GM19467 (cell line): ENCODE results near the gene ACVR2A.

Source experiments
- ATAC-seq: cut with Tn5 transposase; IDR thresholded peaks from one replicate; pipeline ENCODE4 v1.9.1; 2021; ENCODE audit warnings: mild to moderate bottlenecking, moderate library complexity; ENCODE audit not compliant: unreplicated experiment

Gene ACVR2A

DNA sequence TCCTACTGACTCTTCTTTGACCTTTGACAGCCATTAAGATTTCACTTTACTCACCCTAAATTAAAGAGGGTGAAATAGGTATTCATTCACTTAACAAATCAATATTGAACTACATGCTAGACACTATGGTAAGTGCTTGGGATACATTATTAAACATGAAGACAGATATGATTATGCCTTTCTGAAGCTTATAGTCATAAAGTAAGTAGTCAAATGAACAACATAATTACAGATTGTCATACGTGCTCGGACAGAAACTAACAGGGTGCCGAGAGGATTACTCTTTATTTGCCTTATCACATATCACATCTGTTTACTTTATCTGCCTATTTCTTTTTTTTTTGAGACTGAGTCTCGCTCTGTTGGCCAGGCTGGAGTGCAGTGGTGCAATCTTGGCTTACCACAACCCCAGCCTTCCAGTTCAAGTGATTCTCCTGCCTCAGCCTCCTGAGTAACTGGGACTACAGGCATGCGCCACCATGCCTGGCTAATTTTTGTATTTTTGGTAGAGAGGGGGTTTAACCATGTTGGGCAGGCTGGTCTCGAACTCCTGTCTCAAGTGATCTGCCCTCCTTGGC is 9.8 kb downstream of the ACVR2A start:
- ATAC-seq = no peak

DNA sequence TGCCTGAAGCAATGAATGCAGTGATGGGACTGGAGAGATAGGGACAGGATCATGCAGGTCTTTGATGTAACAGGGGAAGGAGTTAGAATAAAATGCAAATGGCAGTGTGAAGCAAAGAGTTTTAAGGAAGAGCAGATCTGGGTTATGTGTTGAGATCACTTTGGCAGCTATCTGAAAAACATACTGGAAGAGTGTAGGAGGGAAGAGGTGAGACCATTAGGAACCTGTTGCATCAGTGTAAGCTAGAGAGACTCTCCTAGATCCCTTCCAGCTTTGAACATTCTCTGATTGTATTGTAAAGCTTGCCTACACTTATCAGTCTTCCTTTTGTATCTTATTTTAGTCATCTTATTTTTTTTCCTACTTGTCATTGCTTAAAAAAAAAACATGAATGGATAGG is 10.5 kb downstream of the ACVR2A start:
- ATAC-seq = no peak

DNA sequence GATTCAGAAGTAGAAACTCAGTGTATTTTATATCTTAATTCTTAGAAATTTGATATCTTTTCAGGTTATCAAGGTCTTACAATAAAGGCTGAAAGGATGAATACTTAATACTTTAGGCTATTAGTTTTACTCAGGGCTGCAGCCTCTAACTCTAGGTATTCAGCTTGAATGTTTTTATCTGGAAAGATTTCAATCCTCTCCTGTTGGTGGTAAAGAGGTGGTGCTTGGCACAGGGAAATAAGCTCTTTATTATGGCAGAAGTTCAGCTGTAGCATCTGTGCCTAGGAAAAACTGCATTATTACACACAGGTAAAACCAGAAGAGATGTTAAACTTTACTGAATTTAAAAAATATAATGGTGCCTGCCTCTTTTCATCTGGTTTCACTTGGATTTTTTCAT is 11.1 kb downstream of the ACVR2A start:
- ATAC-seq = no peak

DNA sequence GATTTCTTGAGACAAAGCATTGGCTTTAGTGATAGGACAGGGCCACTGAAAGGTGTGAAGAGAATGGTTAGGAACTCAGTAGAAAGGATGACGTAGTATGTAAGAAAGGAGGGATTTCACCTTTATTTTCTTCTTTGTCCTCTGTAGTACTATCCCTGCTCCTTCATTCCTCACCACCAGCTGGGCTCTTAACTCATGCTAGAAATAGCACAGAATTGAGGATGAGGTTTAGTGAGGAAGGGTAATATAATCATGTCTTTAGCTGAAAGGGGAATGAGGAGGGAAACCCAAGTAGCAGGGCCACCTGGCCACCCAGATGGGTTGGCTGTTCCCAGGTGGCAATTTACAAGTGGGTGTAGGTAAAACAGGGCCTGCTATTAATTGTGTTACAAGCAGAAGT is 15.2 kb downstream of the ACVR2A start:
- ATAC-seq = no peak

DNA sequence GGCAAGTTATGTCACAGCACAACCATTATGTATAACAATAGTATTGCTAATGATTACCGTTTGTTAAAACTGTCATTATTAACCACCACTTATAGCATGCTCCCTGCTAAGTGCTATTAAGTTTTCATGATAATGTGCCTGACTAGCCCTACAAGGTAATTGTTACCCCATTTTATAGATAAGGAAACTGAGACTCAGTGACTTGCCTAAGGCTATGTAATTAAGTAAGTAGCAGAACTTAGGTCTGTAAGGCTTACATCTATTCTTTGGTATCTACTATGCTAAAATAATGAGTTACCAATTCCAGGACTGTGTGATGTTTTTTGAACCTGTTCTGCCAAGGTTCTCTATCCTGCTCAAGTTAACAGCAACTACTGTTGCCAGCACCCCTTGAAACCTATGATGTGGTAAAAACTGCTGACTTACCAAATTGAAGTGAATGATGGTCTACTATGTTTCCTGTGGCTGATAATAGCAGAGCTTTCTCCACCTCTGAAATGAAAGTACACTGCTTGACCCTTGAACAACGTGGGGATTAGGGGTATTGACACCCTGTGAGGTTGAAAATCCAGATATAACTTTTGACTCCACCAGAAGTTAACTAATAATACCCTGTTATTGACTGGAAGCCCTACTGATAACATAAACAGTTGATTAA is 18.2 kb downstream of the ACVR2A start:
- ATAC-seq = no peak

DNA sequence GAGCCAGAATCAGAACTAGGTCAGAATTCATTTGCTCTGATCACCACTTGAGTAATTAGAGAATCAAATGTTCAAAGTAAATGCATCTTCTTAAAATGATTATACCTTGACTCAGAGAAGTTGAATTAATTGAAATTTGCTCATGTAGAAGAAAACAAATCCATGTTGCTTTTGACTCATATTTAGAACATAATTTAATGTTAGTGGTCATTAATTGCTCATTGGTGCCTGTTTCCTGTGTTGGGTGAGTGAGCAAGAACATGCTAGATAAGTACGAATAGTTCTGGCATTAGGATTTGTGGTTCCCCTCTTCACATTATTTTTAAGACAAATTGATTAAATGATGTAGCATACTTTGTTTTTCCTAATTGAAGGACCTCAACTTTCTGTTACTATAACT is 19.0 kb downstream of the ACVR2A start:
- ATAC-seq = no peak

DNA sequence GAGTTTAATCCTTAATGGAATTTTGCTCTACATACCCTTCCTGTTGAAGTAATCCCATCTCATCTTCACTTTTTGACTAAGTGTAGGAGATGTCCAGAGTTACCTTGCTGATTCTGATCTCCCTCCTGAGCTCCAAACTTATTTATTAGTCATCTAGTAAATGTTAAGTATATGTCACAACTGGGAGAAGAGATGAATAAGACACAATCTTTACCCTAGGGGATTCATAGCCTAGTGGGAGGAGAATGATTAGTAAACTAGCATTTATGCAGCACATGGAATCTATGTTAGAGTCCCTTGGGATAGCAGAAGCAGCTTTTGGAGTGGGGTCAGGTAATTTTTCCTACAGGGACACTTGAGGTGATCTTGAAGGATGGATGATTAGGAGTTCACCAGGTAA is 20.7 kb downstream of the ACVR2A start:
- ATAC-seq = no peak

DNA sequence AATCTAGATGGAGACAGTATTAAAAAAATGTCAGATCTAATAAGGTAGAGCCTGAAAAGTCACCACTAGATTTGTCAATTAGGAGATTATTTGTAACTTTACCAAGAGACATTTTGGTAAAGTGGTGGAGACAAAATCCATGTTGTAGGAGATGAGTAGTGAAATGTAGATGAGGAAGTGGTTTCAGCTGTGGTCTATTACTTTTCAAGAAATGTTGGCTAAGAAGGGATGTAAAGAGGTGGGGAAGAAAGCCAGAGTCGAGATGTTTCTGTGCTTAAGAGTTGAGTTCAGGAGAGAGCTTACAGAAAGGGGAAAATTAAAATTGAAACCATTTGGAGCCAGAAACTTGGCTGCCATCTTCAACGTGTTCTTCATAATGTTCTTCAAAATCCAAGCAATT is 22.2 kb downstream of the ACVR2A start:
- ATAC-seq = no peak

DNA sequence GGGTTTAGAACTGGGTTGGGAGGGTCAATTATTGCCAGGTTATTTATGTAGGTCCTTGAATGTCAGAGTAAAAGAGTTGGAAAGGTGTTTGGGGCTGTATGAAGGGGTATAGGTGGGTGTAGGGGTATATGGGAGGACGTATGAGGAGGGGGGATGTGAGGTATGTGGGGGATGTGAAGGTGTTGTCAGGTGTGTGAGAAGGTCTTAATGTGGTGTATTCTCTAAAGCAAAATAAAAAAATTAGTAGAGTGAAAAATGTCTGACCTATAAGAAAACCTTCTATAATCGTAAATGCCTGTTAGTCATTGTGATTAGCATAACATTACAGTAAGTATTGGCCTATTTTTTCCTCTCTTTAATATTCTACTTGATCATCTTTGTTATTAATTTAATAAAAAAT is 25.1 kb downstream of the ACVR2A start:
- ATAC-seq = no peak

DNA sequence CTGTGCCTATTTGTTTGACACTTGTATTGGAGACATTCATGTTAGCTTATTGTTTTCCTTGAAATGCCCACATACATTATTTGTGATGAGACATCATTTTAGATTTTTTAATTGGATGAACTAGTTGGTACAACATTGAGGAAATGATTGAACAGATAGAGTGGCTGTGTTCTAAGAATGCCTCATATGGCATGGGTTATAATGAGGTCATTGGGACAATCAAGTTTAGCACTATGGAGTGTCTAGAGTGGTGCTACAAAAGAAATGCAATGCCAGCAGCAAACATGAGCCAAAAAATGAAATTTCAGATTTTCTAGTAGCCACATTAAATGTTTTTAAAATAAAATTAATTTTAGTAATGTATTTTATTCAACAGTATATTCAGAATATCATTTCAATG is 28.1 kb downstream of the ACVR2A start:
- no peak for ATAC-seq

DNA sequence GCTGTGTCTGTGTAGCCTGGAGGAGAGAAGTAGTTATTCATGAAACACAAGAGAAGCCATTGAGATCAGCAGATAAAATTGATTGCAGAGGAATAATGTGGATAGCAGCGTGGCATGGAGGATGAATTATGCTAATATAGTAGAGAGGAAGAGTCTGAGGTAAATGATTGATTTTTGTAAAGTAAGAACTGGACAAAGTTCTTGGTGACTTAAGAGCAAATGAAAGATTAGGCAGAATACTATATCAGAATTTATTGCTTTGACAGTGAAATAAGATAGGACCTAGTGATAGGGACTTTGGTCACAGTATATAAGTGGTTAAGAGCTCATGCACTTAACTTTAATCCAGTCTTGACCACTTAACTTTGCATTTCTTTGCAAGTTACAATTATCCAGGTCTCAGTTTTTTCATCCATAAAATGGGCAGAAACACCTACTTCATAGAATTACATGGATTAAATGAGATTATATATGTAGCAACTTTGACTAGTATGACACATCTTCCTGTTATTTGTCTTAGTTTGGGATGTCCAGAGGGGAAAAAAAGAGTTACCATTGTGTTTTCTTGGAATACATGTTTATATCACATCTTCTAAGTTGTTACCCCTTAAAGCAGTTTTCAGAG is 29.1 kb downstream of the ACVR2A start:
- ATAC-seq = no peak

DNA sequence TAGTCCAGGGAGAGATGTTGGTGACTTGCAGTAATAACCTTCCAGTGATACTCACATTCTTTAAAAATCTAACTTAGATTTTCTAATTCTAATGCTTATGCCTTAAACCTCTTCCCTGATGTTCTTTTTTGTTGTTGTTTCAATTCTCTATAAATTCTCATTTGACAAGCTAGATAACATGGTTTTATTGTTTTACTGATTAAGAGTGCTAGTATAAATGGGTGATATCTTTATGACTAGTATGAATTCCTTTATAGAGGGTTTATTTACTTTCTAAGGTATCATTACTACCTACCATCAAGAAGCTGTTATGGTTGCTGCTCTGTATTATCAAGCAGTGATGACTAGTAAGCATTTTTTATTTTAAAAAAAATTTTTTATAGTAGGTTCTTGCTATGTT is 35.0 kb downstream of the ACVR2A start:
- ATAC-seq = no peak

DNA sequence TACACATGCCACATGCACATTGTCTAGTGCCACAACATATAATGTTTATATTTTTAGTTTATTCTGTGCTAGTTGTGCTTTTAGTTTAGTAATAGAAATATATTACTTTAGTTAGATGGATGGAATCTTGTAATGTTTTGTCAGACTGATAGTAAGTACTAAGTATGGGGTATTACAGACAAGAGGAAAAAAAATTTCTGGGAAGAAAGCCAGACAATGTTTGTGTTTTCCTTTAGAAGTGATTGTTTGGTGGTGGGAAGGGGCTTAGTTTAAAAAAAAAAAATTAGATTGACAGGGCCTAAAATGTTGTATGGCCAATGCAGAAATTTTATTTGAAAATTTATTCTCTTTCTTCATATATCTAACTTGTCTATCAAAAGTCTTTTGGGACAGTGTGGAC is 37.8 kb downstream of the ACVR2A start:
- no peak for ATAC-seq

DNA sequence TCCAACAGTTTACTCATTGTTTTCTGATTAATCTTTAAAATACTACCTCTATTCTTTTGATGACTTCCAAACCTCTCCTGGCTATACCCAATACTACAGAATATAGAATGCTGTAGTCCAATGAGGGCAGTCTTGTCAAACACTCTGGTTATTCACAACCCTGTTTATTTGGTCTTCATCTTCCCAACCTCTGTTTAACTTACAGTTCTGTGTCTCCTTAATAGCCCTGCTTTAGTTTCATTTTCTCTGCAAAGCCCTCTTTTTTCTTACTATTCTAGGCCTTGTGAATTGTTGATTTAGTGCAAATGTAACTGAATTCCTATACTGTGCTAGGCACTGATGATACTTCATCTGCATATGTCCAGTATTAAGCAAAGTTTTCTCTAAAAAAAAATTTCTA is 40.0 kb downstream of the ACVR2A start:
- ATAC-seq = no peak

DNA sequence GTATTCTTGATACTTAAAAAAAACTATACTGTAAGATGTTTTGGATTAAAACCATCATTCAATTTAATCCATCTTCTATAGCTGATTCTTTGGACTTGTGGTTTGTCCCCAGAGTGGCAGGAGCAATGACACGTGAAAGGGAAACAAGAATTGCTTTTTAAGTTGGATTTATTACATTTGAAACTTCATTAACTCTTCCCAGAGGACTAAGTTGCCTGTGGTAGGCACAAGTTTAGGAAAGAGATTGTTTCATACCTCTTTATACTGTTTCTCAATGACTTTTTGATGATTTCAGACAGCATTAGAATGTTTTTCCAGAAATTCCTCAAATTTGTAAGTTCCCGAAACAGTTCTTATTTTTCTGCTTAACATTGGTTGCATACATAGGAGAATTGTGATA is 41.3 kb downstream of the ACVR2A start:
- ATAC-seq = no peak

DNA sequence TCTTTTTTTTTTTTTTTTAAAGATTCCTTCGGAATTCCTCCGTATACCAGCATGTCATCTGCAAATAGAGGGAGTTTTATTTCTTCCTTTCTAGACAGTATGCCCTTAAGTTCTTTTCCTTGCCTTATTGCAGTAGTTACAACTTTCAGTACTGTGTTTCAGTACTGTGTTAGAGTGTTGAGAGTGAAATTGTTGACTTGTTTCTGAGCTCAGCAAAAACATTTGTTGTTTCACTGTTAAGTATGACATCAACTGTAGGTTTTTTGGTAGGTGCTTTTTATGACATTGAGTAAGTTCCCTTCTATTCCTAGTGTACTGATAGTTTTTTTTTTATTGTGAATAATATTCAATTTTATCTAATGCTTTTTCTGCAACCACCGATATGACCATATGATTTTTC is 43.9 kb downstream of the ACVR2A start:
- no peak for ATAC-seq

DNA sequence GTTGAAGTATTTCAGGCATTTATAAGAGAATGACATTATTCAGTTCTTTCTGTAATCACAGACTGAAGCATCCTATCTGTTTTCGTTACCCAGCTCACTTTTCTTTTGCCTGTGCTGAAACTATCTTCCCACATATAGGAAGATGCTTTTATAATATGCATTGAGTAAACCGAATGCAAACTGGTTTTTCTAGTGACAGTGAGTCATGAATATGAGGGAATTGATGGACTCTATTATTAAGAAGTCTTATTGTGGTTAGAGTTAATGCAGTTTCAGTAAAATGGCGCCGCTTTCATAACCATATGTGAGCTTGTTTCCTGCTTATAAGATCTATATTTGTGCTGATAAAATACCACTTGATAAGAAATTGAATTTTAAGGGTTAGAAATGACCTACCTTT is 59.2 kb downstream of the ACVR2A start:
- ATAC-seq = no peak

DNA sequence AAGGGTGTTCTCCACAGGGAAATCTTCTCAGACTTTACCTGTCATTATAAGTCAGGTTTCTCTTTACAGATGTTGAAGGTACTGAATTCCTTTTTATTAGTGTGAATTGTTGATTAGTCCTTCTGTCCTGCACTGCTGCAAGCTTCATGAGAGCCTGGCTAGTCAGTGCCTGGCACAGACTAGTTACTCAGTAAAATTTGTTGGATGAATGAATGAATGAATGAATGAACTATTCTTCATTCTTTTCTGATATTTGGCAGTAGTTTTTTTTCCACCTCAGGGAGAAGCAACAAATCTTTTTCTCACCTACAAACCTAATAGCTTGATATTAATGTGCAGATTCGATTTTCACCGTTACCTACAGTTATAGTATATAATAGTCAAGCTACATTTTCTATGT is 64.3 kb downstream of the ACVR2A start:
- no peak for ATAC-seq

DNA sequence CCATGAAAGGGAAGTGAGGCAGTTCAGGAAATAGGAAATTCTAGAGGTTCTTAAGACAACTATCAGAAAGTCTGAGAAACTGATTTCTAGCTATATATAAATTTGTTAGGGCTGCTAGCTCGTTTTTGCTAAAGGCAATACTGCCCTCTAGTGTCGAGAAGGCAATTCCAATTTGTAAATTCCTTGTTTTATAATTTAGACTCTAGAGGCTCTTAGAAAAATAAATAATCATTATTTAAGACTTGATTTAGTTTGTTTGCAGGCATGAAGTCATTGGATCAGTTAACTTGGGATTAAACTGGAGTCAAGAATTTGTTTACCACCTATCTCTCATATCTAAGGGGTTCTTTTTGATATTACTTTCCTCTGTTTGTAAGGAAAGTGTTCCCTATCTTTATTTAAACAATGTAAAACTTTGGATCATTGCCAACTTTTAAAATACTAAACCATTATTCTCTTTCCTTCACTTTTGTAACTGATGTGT is 66.2 kb downstream of the ACVR2A start:
- no peak for ATAC-seq

DNA sequence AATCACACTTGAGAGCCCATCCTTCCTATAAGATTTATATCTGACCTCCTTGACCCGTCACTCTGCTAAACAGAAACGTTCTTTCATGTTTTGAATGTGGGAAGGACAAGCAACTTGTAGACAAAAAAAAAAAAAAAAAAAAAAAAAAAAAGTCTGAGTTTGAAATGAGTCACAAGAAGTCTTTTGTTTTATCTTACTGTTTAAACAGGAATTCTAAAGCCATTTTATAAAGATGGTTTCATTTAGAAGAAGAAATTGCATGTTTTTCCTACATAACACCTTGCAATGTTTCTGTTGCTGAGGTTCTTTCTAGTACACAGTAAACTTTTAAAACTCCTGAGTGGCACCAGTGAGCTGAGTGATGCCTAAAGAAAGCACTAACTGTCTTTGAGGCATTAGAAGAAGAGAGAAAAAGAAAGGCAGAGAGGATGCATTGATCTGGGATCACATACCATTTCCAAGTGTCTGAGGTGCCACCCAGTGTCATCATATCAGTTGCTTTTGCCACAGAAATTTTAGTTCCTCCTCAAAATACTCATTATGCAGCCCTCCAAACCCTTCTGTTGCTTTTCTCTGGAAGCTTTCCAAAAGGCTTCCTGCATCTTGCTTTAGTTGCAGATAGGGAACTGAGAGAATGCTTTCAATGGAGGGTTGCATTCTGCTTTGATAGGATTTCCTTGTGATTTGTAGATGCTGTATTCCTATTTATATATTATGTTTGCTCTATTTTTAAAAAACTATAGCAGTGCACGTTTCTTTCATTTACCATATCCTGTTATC is 69.1 kb downstream of the ACVR2A start:
- no peak for ATAC-seq

DNA sequence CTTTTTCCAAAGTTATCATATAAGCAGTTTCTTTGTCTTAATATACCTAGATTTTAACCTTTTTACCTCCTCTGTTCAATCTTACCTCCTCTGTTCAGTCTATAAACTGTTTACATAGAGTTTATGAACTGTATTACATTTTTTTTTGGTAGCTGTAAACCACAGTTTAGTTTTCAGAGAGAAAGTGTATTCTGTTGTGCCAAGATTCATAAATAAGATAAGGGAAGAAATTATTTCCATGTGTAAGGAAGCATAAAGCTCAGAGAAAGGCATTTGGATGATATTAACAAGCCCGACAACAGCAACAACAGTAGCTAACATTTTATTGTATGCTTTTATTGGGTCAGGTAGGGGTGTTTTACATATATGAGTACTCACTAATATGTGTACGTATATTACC is 71.2 kb downstream of the ACVR2A start:
- no peak for ATAC-seq

DNA sequence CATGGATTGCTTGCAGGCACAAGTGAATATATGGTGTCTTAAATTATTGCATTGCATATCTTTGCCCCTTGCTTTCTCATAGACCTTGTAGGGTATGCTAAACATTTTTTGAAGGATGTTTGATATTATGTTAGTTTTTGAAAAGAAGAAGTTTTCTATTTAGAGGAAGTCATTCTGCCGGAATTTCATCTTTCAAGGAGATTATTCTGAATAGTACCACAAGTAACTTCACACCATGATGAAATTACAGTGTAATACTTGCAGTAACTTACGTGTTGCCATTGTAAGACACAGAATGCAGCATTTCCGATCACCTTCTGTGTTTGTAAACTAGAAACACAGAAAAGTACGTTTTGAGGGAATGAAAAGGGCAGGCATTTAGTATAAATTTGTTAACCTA is 71.9 kb downstream of the ACVR2A start:
- ATAC-seq = no peak
